RCC 7860 (cell line): ENCODE results near the gene SACS.

ENCODE experiments used
- DNase-seq: peaks from one replicate; pipeline ENCODE4 v3.0.0-alpha.2; 2015; ENCODE audit warnings: low spot score
- FAIRE-seq: peaks from 2 replicates; lab custom pipeline; 2012; peaks lifted over from hg19 to GRCh38; lab: Jason Lieb, UNC

Gene SACS

DNA sequence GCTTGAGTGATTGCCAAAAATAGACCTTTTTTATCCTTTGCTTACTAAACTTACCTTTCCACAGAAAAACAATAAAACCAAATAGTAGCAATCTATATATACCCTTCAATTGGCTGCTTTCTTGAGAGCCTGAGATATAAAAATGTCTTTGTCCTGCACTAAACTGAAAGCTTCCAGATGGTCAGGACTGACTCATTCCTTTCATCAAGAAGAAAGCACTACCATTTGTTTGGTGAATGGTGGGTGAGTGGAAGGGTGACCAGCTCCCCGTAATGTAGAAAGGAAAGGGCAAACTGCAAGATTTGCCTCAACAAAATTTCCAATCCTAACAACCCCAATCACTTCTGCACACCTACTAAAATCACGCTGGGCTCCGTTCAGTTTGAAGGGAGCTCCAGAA is 67.8 kb downstream of the SACS start:
- no peak for FAIRE-seq
- no peak for DNase-seq

DNA sequence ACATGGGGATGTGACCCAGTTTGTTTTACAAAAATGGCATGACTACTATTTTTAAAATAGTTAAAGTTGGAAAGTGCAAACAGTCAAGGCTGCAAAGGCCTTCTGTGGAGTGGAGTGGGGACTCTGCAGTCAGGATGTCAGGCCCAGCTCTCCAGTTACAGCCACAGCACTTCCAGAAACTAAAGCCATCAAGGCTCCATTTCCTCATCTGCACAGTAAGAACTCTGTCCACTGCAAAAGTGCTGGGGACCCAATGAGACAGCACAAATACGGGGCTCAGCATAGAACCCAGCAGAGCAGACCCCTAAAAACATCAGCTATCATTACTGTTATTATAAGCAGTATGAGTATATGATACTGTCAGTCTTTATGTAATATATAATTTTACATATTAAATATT is 73.6 kb downstream of the SACS start:
- DNase-seq (no peak), FAIRE-seq (no peak)

DNA sequence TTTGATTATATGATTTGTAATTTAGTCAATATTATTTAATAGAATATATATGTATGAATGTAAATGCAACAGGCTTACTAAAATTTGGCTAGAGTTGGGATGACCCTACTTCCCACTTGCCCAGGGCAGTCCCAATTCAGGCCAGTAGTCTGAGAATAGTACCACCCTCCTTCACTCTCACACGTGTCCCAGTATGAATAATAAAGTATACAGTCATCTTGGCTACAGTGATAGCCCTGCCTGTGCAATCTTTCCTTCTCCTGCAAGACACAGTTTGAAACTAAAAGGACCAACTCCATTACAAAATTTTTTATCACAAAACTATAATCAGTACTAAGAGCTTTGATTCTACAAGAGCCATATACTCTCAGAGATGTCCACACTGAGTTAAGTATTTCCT is 76.2 kb downstream of the SACS start:
- FAIRE-seq (no peak), DNase-seq (no peak)

DNA sequence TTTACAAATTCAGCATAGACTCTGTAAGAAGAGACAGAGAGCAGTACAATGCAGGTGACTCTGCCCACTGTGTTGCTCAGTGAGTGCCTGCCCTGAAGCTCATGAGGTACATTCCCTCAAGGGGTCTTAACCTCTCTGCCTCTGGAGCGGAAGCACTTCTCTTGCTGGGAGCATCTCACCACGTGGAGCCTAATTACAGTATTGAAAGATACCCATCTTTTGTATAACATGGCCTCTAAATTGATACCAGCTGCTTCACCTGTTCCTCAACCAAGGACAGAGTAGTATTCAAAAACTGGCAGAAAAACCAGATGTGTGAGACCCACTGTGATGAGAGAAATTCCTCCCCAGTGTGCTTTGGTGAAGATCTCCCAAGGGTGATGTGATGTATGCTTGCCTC is 77.1 kb downstream of the SACS start:
- no peak for FAIRE-seq
- DNase-seq = no peak

GRCh38 chr13:23354520-23354919 is 79.0 kb downstream of the SACS start:
- FAIRE-seq (no peak), DNase-seq (no peak)

GRCh38 chr13:23352161-23352560 is 81.3 kb downstream of the SACS start:
- DNase-seq = no peak
- no peak for FAIRE-seq

DNA sequence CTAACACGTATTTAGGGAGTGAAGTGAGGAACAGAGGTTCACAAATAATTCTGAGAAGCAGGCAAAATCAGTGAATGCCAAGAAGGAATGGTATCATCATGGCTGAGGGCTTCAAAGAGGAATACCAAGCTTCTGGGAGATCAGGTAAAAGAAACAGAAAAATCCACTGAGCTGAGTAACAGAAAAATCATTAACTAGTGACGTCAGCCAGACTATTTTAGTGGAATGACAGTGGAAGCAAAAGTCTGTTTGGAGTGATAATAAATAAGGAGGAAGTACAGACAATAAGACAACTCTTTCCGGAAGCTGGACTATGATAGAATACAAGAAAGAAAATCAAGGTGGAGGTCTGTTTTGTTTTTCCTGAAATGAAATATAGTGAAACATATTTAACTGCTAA is 83.5 kb downstream of the SACS start:
- peak; percentile 78 for DNase-seq
- peak; percentile 92 for FAIRE-seq

DNA sequence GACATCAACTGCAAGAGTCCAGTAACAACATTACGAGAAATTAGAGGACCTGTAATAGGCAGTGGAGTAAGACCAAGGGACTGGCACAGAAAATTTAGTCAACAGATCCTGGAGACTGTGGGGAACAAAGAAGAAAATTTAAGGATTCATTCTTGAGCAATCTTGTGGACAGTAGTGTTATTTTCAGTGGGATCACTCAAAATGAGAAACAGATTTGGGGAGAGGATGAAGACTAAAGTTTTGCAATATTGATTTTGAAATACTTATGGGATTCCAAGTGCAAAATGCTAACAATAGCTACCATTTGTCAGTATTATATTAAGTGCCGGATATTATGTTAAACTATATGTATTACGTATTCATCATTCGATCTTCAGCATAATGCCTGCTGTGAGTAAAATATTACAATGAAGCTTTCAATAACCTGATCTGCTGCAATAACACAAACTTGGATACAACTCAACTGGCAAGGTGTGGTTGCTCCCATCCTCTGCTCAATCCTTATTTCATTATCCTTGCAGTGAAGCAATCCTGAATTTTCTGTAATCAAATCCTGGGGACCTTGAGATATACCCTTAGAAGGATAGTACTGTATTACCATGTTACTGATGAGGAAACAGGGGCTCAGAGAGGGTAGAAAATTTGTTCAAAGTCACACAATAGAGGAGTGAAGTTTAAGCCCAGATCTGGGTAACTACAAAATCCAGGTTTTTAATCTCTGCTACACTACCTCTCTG is 84.2 kb downstream of the SACS start:
- FAIRE-seq = no peak

GRCh38 chr13:23348262-23349127 is 85.0 kb downstream of the SACS start:
- FAIRE-seq (no peak), DNase-seq (no peak)

More for the DNA sequence above, 84.2 kb downstream of the SACS start:
- DNase-seq = no peak

GRCh38 chr13:23347601-23348000 is 85.9 kb downstream of the SACS start:
- FAIRE-seq = no peak
- DNase-seq = no peak

DNA sequence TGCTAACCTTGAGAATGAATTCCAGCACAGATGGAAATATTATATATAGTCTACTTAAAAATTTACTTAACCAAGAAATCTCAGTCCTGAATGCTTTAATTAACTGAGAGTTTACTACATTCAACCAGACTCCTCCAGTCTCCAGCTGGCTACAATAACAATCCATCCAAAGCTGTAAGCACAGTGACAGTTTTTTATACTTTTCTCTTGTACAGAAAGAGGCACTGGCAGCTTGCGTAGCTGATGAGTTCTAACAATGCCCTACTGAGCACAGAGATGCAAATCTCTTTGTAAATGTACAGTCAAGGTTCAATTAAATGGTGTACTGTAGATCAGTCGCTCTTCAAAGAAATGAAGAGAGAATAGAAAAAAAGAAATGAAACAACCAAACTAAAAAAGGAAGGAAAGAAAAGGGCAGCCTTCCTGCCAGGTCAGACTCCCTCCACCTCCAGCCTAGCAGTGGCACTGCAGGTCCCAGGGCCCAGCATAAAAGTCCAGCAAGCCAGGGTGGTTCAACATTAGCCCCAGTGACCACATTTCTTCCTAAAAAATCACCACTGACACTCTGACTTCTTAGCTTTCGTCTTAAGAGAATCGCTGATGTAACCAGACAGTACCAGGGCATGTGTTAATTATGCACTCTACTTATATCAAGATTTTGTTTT is 88.4 kb downstream of the SACS start:
- DNase-seq (no peak), FAIRE-seq (no peak)

DNA sequence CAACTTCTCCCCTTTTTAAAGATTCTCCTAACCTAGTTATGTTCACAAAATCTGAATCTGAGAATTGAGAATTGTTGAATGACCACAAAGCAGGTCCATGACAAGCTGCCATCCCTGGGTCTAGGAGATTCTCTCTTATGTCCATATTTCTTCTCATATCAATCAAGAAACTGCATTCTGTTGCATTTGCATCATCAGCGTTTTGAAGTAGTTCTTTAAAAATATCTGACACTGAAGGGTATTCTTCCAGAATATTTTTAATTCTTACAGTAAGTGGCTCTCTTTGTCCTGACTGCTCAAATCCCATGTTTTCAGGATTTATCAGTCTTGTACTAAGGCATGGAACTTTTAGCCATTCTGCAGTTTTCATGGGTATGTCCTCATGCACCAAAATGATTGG is 94.3 kb downstream of the SACS start:
- no peak for FAIRE-seq
- DNase-seq = no peak

- no peak for DNase-seq
- no peak for FAIRE-seq
Measured at GRCh38 chr13:23330356-23330755, 103.1 kb downstream of the SACS start.

DNA sequence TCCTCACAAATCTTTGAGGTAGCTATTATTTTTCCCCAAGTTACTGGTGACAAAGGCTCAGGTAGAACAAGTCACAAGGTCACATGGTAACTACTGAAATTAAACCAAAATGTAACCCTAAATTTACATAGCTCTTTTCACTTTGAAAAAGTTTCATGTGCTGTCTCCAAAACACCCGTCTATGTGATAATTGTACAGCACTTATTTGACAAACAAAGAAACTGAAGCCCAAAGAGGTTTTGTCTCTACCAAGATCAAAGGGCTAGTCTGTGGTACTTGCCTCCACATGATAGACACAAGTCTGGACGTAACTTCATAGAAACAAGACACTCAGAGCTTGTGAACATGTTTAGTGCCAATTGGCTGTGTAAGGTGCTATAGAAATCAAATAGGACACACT is 108.3 kb downstream of the SACS start:
- FAIRE-seq = no peak
- DNase-seq = no peak

DNA sequence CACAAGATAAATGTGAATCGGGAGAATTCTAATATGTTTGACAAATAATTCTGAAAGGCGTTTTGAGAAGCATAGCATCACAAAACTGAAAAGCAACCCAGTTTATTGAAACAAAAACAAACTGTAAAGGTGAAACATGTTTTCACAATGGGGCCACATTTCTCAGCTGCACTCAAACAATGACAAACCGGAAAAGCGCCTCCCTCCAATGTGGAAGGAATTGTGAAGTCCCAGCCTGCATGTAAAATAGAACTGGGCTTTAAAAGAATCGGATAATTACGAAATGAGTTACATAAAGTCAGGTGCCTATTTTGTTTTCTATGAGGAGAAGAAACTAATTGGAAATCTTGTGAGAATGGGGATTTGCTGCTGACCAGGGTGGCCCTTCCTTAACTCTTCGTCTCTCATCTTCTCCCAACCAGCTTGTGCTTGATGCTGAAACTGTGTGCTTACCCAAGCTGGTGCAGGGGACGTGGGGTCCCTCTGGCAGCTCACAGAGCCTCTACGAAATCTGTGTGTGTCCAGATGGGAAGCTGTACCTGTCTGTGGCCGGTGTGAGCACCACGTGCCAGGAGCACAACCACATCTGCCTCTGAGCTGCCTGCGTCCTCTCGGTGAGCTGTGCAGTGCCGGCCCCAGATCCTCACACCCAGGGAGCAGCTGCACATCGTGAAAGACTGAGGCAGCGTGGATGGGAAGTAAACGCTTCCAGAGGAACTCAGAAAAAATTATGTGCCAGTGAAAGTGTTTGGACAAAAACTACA is 109.4 kb downstream of the SACS start:
- DNase-seq = no peak
- no peak for FAIRE-seq

GRCh38 chr13:23322353-23323336 is 110.9 kb downstream of the SACS start:
- DNase-seq (no peak), FAIRE-seq (no peak)

GRCh38 chr13:23321535-23322241 is 111.8 kb downstream of the SACS start:
- DNase-seq = peak; percentile 92

GRCh38 chr13:23320926-23321534 is 112.5 kb downstream of the SACS start:
- FAIRE-seq (no peak), DNase-seq (no peak)

More at GRCh38 chr13:23321535-23322241, 111.8 kb downstream of the SACS start:
- FAIRE-seq = peak; percentile 95

- FAIRE-seq = no peak
- DNase-seq = no peak
Measured at GRCh38 chr13:23319883-23320224, 113.6 kb downstream of the SACS start.
